GM23338 (cell line): ENCODE results near the gene ERC2. TPM values are rescaled to one million over a fixed set of nuclear protein-coding genes. Genes with fewer than 3 reads are reported as not detected.

Source experiments
- ATAC-seq: fragments of 200-7000 bp; cut with Tn5 transposase; 3 replicates; pipeline ENCODE4 v1.9.1; 2020
- DNase-seq: peaks from one replicate; pipeline ENCODE4 v3.0.0-alpha.2; 2015; ENCODE audit warnings: low spot score
- H2AFZ ChIP-seq: fragments of 200-600 bp; sonication (generic); 2 replicates; pipeline ENCODE4 v1.8.0; 2016; ENCODE audit warnings: antibody characterized with exemption, mild to moderate bottlenecking, moderate library complexity
- H3F3A ChIP-seq: fragments of 200-600 bp; sonication (generic); replicated peaks from 2 replicates; pipeline ENCODE4 v1.8.0; 2017; ENCODE audit warnings: antibody characterized with exemption, mixed run types, low read depth
- H3K27ac ChIP-seq: fragments of 200-600 bp; sonication (generic); 2 replicates; pipeline ENCODE4 v1.6.1; 2016; ENCODE audit warnings: low read depth
- H3K27me3 ChIP-seq: fragments of 200-600 bp; sonication (generic); 2 replicates; pipeline ENCODE4 v1.8.0; 2016; ENCODE audit warnings: mild to moderate bottlenecking, mixed run types, moderate library complexity; ENCODE audit not compliant: insufficient read depth
- H3K36me3 ChIP-seq: fragments of 200-600 bp; sonication (generic); 2 replicates; pipeline ENCODE4 v1.8.0; 2016; ENCODE audit warnings: mild to moderate bottlenecking; ENCODE audit not compliant: insufficient read depth
- H3K4me1 ChIP-seq: fragments of 200-600 bp; sonication (generic); 2 replicates; pipeline ENCODE4 v1.8.0; 2016; ENCODE audit warnings: mild to moderate bottlenecking, moderate library complexity; ENCODE audit not compliant: insufficient read depth
- H3K4me2 ChIP-seq: fragments of 200-600 bp; sonication (generic); 2 replicates; pipeline ENCODE4 v1.7.1; 2017; ENCODE audit warnings: mixed run types
- H3K4me3 ChIP-seq: fragments of 200-600 bp; sonication (generic); 2 replicates; pipeline ENCODE4 v1.6.1; 2016; ENCODE audit warnings: mixed run types
- H3K79me2 ChIP-seq: fragments of 200-600 bp; sonication (generic); replicated peaks from 2 replicates; pipeline ENCODE4 v1.8.0; 2017; ENCODE audit warnings: mild to moderate bottlenecking; ENCODE audit not compliant: insufficient read depth
- H3K9me2 ChIP-seq: fragments of 200-600 bp; sonication (generic); 2 replicates; pipeline ENCODE4 v1.8.0; 2017; ENCODE audit not compliant: insufficient read depth
- H4K20me1 ChIP-seq: fragments of 200-600 bp; sonication (generic); replicated peaks from 2 replicates; pipeline ENCODE4 v1.8.0; 2017; ENCODE audit warnings: mild to moderate bottlenecking; ENCODE audit not compliant: insufficient read depth
- H3K27ac Mint-ChIP-seq: 2 replicates; pipeline ENCODE4 v1.8.0; 2020; ENCODE audit warnings: inconsistent platforms, mild to moderate bottlenecking, moderate library complexity, mixed read lengths
- H3K27me3 Mint-ChIP-seq: 3 replicates; pipeline ENCODE4 v1.8.0; 2022; ENCODE audit warnings: low read depth, mild to moderate bottlenecking, moderate library complexity, mixed read lengths, inconsistent platforms; ENCODE audit not compliant: insufficient read depth, poor library complexity
- H3K36me3 Mint-ChIP-seq: 3 replicates; pipeline ENCODE4 v1.8.0; 2021; ENCODE audit warnings: low read depth, mild to moderate bottlenecking, inconsistent platforms, moderate library complexity, mixed read lengths
- H3K4me1 Mint-ChIP-seq: 3 replicates; pipeline ENCODE4 v1.8.0; 2020; ENCODE audit warnings: mild to moderate bottlenecking, inconsistent platforms, mixed read lengths
- H3K4me3 Mint-ChIP-seq: 3 replicates; pipeline ENCODE4 v1.8.0; 2021; ENCODE audit warnings: moderate library complexity, mild to moderate bottlenecking, inconsistent platforms, mixed read lengths
- H3K9me3 Mint-ChIP-seq: 3 replicates; pipeline ENCODE4 v1.8.0; 2020; ENCODE audit warnings: moderate library complexity, mild to moderate bottlenecking, inconsistent platforms, mixed read lengths
- CREB1 ChIP-seq: fragments of 250-450 bp; sonication (Bioruptor Pico); IDR thresholded peaks from 2 replicates; pipeline ENCODE4 v1.5.0; 2020; ENCODE audit warnings: low read depth, mild to moderate bottlenecking, moderate library complexity
- JUNB ChIP-seq: IDR thresholded peaks from one replicate; pipeline ENCODE4 v1.6.1; 2016; ENCODE audit warnings: antibody characterized with exemption; ENCODE audit not compliant: unreplicated experiment
- POLR2AphosphoS5 ChIP-seq: IDR thresholded peaks from 2 replicates; pipeline ENCODE4 v1.6.1; 2016; ENCODE audit warnings: antibody characterized with exemption, low read depth
- polyA plus RNA-seq: library from polyadenylated mRNA; unstranded; fragments of >200 nt; fragmentation: Nextera tagmentation; extraction: Ambion mirVana; gene quantifications from 2 replicates; pipeline ENCODE4 v1.2.1, GENCODE V29; 2016
- total RNA-seq: library from RNA; depleted of rRNA; stranded (reverse); fragments of >200 nt; shearing (Covaris generic); gene quantifications from 2 replicates; pipeline ENCODE4 v1.2.3, GENCODE V29; 2014
- TF ChIP-seq, protein P1 (sequence below): fragments of 250-450 bp; sonication (Bioruptor Pico); IDR thresholded peaks from 2 replicates; pipeline ENCODE4 v1.5.0; 2020; ENCODE audit warnings: mild to moderate bottlenecking, moderate library complexity
- TF ChIP-seq, protein P2 (sequence below): IDR thresholded peaks from one replicate; pipeline ENCODE4 v1.6.1; 2018; ENCODE audit warnings: antibody characterized with exemption; ENCODE audit not compliant: unreplicated experiment
- TF ChIP-seq, protein P3 (sequence below): IDR thresholded peaks from 2 replicates; pipeline ENCODE4 v1.6.1; 2016; ENCODE audit warnings: antibody characterized with exemption

ERC2 gene
- total and polyA plus RNA-seq, 2 experiments from 2014 or later, result 11.8 to 13.7 TPM

DNA sequence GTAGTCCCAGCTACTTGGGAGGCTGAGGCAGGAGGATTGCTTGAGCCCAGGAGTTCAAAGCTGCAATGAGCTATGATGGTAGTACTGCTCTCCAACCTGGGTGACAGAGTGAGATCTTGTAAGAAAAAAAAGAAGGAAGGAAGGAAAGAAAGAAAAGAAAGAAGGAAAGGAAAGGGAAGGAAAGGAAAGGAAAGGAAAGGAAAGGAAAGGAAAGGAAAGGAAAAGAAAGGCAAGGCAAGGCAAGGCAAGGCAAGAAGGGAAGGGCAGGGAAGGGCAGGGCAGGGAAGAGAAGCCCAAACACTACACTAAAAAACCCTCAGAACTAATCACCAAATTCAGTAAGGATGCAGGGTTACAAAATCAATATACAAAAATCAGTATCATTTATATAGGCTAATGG lies 341.6 kb downstream of the ERC2 start:
- Histone ChIP-seq H2AFZ (no peak overlapping the region), H3F3A (no peaks in the 10 kb centered on the region), H3K4me2 (no peak overlapping the region), H3K9me2 (peaks cover 3% of the 10 kb centered on the region; the same call in 1 of the 2 replicates), H3K27ac (no peak overlapping the region), H3K4me3 (no peak overlapping the region), H3K27me3 (no peaks in the 10 kb centered on the region), H3K79me2 (no peaks in the 10 kb centered on the region), H3K4me1 (peaks cover 44% of the 10 kb centered on the region), H4K20me1 (no peaks in the 10 kb centered on the region), H3K36me3 (no peaks in the 10 kb centered on the region)
- no peak overlapping the region for H3K4me3 Mint-ChIP-seq
- H3K27ac Mint-ChIP-seq, result no peak overlapping the region
- DNase-seq, result no peak
- ATAC-seq, result no peak
- H3K9me3 Mint-ChIP-seq, result peaks cover 3% of the 10 kb centered on the region; the same call in 2 of the 3 replicates
- peaks cover 15% of the 10 kb centered on the region for H3K36me3 Mint-ChIP-seq
- peaks cover 1% of the 10 kb centered on the region for H3K27me3 Mint-ChIP-seq
- TF ChIP-seq CREB1 (no peak), POLR2AphosphoS5 (no peak)
- TF ChIP-seq, protein P1, sequence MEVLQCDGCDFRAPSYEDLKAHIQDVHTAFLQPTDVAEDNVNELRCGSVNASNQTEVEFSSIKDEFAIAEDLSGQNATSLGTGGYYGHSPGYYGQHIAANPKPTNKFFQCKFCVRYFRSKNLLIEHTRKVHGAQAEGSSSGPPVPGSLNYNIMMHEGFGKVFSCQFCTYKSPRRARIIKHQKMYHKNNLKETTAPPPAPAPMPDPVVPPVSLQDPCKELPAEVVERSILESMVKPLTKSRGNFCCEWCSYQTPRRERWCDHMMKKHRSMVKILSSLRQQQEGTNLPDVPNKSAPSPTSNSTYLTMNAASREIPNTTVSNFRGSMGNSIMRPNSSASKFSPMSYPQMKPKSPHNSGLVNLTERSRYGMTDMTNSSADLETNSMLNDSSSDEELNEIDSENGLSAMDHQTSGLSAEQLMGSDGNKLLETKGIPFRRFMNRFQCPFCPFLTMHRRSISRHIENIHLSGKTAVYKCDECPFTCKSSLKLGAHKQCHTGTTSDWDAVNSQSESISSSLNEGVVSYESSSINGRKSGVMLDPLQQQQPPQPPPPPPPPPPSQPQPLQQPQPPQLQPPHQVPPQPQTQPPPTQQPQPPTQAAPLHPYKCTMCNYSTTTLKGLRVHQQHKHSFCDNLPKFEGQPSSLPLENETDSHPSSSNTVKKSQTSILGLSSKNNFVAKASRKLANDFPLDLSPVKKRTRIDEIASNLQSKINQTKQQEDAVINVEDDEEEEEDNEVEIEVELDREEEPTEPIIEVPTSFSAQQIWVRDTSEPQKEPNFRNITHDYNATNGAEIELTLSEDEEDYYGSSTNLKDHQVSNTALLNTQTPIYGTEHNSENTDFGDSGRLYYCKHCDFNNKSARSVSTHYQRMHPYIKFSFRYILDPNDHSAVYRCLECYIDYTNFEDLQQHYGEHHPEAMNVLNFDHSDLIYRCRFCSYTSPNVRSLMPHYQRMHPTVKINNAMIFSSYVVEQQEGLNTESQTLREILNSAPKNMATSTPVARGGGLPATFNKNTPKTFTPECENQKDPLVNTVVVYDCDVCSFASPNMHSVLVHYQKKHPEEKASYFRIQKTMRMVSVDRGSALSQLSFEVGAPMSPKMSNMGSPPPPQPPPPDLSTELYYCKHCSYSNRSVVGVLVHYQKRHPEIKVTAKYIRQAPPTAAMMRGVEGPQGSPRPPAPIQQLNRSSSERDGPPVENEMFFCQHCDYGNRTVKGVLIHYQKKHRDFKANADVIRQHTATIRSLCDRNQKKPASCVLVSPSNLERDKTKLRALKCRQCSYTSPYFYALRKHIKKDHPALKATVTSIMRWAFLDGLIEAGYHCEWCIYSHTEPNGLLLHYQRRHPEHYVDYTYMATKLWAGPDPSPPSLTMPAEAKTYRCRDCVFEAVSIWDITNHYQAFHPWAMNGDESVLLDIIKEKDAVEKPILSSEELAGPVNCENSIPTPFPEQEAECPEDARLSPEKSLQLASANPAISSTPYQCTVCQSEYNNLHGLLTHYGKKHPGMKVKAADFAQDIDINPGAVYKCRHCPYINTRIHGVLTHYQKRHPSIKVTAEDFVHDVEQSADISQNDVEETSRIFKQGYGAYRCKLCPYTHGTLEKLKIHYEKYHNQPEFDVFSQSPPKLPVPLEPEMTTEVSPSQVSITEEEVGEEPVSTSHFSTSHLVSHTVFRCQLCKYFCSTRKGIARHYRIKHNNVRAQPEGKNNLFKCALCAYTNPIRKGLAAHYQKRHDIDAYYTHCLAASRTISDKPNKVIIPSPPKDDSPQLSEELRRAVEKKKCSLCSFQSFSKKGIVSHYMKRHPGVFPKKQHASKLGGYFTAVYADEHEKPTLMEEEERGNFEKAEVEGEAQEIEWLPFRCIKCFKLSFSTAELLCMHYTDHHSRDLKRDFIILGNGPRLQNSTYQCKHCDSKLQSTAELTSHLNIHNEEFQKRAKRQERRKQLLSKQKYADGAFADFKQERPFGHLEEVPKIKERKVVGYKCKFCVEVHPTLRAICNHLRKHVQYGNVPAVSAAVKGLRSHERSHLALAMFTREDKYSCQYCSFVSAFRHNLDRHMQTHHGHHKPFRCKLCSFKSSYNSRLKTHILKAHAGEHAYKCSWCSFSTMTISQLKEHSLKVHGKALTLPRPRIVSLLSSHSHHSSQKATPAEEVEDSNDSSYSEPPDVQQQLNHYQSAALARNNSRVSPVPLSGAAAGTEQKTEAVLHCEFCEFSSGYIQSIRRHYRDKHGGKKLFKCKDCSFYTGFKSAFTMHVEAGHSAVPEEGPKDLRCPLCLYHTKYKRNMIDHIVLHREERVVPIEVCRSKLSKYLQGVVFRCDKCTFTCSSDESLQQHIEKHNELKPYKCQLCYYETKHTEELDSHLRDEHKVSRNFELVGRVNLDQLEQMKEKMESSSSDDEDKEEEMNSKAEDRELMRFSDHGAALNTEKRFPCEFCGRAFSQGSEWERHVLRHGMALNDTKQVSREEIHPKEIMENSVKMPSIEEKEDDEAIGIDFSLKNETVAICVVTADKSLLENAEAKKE, result no peak
- H3K4me1 Mint-ChIP-seq, result peaks cover 55% of the 10 kb centered on the region

DNA sequence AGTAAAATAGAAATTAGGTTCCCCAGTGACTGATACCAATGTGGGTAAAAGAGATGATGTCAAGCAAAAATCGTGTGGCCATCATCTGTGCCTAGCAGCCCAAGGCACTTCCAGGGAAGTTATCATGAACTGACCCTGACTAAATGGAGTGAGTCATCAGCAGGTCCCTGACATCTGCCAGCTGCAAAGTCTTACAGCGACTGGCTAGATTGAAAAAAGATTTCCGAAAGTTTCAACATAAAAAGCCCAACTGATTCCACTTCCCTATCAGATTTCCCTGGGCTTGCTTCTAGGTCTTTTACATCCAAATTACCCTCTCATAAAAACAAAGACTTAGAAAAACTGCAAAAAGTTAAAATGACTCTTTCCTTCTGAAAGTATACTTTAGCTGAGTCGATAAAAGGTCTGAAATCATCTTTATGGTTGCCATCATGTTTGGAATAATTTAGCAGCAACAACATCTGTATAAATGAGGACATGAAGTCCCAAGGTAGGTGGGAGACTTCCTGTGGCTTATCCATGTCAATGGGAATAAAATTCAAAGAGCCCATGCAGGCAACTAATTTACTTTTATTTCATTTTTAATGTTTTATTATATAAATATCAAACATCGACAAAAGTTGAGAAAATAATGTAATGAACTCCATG lies 342.8 kb downstream of the ERC2 start:
- Histone ChIP-seq H3K4me2 (peak overlapping the region; percentile 41), H3K27me3 (no peaks in the 10 kb centered on the region), H3K9me2 (peaks cover 3% of the 10 kb centered on the region; the same call in 1 of the 2 replicates), H4K20me1 (no peaks in the 10 kb centered on the region), H2AFZ (no peak overlapping the region), H3K36me3 (no peaks in the 10 kb centered on the region), H3K79me2 (no peaks in the 10 kb centered on the region), H3K27ac (no peak overlapping the region), H3K4me3 (no peak overlapping the region), H3F3A (no peaks in the 10 kb centered on the region), H3K4me1 (peaks cover 33% of the 10 kb centered on the region)
- H3K27me3 Mint-ChIP-seq, result peaks cover 1% of the 10 kb centered on the region
- H3K9me3 Mint-ChIP-seq, result peaks cover 3% of the 10 kb centered on the region; the same call in 2 of the 3 replicates
- H3K36me3 Mint-ChIP-seq, result peaks cover 15% of the 10 kb centered on the region
- H3K4me3 Mint-ChIP-seq, result no peak overlapping the region; the same call in 2 of the 3 replicates
- no peak for ATAC-seq
- H3K27ac Mint-ChIP-seq, result peak overlapping the region; percentile 43; the same call in 1 of the 2 replicates
- peaks cover 43% of the 10 kb centered on the region for H3K4me1 Mint-ChIP-seq
- DNase-seq, result peak; percentile 21
- TF ChIP-seq JUNB, result no peak
- TF ChIP-seq, protein P2, sequence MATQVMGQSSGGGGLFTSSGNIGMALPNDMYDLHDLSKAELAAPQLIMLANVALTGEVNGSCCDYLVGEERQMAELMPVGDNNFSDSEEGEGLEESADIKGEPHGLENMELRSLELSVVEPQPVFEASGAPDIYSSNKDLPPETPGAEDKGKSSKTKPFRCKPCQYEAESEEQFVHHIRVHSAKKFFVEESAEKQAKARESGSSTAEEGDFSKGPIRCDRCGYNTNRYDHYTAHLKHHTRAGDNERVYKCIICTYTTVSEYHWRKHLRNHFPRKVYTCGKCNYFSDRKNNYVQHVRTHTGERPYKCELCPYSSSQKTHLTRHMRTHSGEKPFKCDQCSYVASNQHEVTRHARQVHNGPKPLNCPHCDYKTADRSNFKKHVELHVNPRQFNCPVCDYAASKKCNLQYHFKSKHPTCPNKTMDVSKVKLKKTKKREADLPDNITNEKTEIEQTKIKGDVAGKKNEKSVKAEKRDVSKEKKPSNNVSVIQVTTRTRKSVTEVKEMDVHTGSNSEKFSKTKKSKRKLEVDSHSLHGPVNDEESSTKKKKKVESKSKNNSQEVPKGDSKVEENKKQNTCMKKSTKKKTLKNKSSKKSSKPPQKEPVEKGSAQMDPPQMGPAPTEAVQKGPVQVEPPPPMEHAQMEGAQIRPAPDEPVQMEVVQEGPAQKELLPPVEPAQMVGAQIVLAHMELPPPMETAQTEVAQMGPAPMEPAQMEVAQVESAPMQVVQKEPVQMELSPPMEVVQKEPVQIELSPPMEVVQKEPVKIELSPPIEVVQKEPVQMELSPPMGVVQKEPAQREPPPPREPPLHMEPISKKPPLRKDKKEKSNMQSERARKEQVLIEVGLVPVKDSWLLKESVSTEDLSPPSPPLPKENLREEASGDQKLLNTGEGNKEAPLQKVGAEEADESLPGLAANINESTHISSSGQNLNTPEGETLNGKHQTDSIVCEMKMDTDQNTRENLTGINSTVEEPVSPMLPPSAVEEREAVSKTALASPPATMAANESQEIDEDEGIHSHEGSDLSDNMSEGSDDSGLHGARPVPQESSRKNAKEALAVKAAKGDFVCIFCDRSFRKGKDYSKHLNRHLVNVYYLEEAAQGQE, result no peak
- TF ChIP-seq, protein P3, sequence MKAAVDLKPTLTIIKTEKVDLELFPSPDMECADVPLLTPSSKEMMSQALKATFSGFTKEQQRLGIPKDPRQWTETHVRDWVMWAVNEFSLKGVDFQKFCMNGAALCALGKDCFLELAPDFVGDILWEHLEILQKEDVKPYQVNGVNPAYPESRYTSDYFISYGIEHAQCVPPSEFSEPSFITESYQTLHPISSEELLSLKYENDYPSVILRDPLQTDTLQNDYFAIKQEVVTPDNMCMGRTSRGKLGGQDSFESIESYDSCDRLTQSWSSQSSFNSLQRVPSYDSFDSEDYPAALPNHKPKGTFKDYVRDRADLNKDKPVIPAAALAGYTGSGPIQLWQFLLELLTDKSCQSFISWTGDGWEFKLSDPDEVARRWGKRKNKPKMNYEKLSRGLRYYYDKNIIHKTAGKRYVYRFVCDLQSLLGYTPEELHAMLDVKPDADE, result no peak
